Cardiac muscle cell (in vitro differentiated cells and primary cell): Measurements from ENCODE around the gene PCYT1A. TPM values are rescaled to one million over a fixed set of nuclear protein-coding genes. Genes with fewer than 3 reads are reported as not detected.

ENCODE experiments used
- DNase-seq, 2 donors: peaks; one replicate each; pipeline versions ENCODE4 v3.0.0 to v3.0.0-alpha.2; 2010 to 2017; ENCODE audit warnings: low read depth in 1 of 2, low spot score in 1 of 2
- H3K27ac ChIP-seq: fragments of 200-600 bp; sonication (generic); 2 replicates; pipeline ENCODE4 v1.5.1; 2016
- H3K27me3 ChIP-seq: fragments of 200-600 bp; sonication (generic); 2 replicates; pipeline ENCODE4 v1.6.0; 2016; ENCODE audit warnings: control low read depth
- H3K36me3 ChIP-seq: fragments of 200-600 bp; sonication (generic); 2 replicates; pipeline ENCODE4 v1.5.1; 2016; ENCODE audit warnings: control low read depth
- H3K4me1 ChIP-seq: fragments of 200-600 bp; sonication (generic); 2 replicates; pipeline ENCODE4 v1.8.1; 2017; ENCODE audit warnings: low read depth, mild to moderate bottlenecking, mixed run types
- H3K4me3 ChIP-seq: fragments of 200-600 bp; sonication (generic); 2 replicates; pipeline ENCODE4 v1.5.1; 2016; ENCODE audit warnings: mild to moderate bottlenecking
- H3K9me3 ChIP-seq: fragments of 200-600 bp; sonication (generic); 2 replicates; pipeline ENCODE4 v1.5.1; 2017; ENCODE audit warnings: low read depth, mild to moderate bottlenecking, control low read depth
- CTCF ChIP-seq: IDR thresholded peaks from 2 replicates; pipeline ENCODE4 v1.5.1; 2012; ENCODE audit warnings: low read depth, mild to moderate bottlenecking, low read length
- polyA plus RNA-seq: library from polyadenylated mRNA; unstranded; fragments of >200 nt; fragmentation: Nextera tagmentation; extraction: Ambion mirVana; gene quantifications from 2 replicates; pipeline ENCODE4 v1.2.1, GENCODE V29; 2016
- total RNA-seq: library from RNA; depleted of rRNA; stranded (reverse); fragments of >200 nt; gene quantifications from 2 replicates; pipeline ENCODE4 v1.2.3, GENCODE V29; 2016

The PCYT1A gene
- total and polyA plus RNA-seq, 2 experiments from 2014 or later, result 23.6 to 66.5 TPM

DNA sequence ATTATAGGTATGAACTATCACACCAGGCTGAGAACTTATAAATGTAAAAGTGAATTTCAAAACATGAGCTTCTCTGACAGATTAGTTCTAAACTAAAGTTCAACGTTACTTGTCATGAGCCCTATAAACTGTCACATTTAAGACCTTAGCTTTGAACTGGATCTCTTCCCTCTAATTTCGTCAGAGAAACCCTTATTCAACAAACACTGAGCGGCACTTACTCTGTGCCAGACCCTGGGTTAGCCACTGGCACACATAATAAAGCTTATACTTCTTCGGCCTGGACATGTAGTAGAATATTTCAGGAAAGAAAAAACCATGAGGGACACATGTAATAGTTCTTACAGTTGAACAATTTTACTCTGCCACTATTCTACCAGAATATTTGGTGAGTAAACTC is 5.6 kb downstream of the PCYT1A start:
- H3K4me1 ChIP-seq, result peaks cover 64% of the 10 kb centered on the region
- H3K36me3 ChIP-seq, result no peaks in the 10 kb centered on the region
- H3K27ac ChIP-seq, result peak overlapping the region; percentile 97
- H3K9me3 ChIP-seq, result no peaks in the 10 kb centered on the region
- no peak for DNase-seq
- no peak overlapping the region for H3K4me3 ChIP-seq
- no peaks in the 10 kb centered on the region for H3K27me3 ChIP-seq
- no peak for TF ChIP-seq CTCF

DNA sequence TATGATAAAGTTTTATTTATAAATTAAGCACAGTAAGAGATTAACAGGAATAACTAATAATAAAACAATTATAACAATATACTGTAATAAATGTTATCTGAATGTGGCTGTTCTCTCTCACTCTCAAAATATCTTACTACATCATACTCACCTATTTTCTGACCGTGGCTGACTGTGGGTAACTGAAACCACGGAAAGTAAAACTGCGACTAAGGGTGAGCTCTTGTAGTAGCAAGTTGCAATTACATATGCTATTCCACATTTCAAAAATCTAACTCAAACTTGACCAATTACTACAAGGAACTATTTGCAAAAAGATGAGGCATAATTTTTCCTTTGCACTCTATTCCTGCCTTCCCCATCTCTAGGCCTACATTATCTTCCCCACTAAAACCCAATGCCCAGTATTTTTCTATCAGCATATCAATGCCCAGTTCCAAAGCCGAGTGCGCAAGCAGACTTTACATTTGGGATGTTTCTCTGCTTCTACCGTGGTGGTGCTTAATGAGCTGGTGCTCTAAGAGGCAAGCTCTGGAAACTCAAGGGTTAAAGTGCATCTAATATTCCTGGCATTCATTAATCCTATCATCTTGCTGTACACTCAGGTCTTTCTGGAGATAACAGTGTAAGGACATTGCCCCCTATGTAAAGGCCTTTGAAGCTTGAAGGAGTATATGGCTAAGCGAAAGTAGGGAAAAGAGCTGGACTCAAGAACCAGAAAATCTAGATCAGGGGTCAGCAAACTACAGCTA is 6.7 kb downstream of the PCYT1A start:
- no peak for TF ChIP-seq CTCF
- no peak for DNase-seq
- Histone ChIP-seq H3K36me3 (no peaks in the 10 kb centered on the region), H3K27me3 (no peaks in the 10 kb centered on the region), H3K4me3 (no peak overlapping the region), H3K4me1 (peaks cover 54% of the 10 kb centered on the region), H3K27ac (peak overlapping the region; percentile 97), H3K9me3 (no peaks in the 10 kb centered on the region)

GRCh38 chr3:196275126-196275525 is 12.4 kb downstream of the PCYT1A start:
- Histone ChIP-seq H3K27ac (no peak overlapping the region), H3K9me3 (no peaks in the 10 kb centered on the region), H3K27me3 (no peaks in the 10 kb centered on the region), H3K4me3 (no peak overlapping the region), H3K36me3 (no peaks in the 10 kb centered on the region), H3K4me1 (peaks cover 12% of the 10 kb centered on the region)
- no peak for TF ChIP-seq CTCF
- no peak for DNase-seq

DNA sequence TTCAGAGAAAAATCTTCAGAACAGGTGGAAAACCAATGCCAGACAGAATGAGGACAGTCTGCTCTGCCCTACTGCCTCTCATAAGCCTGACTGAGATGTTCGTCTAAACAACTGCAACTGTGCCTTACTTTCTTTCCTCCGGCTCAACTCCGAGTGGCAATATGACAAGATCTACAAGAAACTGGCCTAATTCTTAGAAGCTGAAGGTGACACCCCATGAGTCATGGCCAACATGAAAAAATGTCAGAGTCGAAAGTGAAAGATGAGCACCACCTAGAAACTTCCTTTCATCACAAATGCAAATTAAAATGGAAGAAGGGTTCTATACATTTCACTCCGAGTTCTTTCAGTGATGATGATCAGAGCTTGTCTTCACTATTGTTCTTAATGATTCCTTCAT is 12.9 kb downstream of the PCYT1A start:
- H3K27me3 ChIP-seq, result no peaks in the 10 kb centered on the region
- DNase-seq, result no peak
- no peaks in the 10 kb centered on the region for H3K9me3 ChIP-seq
- peaks cover 8% of the 10 kb centered on the region for H3K4me1 ChIP-seq
- H3K4me3 ChIP-seq, result no peak overlapping the region
- no peaks in the 10 kb centered on the region for H3K36me3 ChIP-seq
- no peak for TF ChIP-seq CTCF
- no peak overlapping the region for H3K27ac ChIP-seq

DNA sequence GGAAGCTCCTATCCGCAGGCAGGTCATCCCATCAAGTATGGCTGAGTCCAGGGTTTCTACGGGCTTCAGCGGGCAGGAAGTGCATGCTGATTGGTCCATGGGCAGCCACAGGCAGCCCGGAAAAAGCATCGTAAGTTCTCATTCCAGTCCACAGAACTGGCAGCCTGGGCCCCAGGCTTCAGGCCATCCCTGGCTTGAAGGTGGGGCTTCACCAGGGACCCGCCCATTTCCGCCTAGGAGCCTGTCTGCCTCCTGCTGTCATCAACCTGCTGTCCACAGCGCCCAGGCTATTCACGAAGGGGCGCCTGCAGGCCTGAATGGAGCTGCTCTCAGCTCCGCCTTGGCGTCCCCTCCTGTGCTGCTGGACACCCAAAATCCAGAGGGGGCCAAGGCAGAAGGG is 13.9 kb downstream of the PCYT1A start:
- Histone ChIP-seq H3K27me3 (no peaks in the 10 kb centered on the region), H3K4me1 (no peaks in the 10 kb centered on the region), H3K36me3 (no peaks in the 10 kb centered on the region), H3K9me3 (no peaks in the 10 kb centered on the region), H3K4me3 (no peak overlapping the region), H3K27ac (no peak overlapping the region)
- TF ChIP-seq CTCF, result no peak
- DNase-seq, result no peak

- Histone ChIP-seq H3K4me3 (no peak overlapping the region), H3K27ac (no peak overlapping the region), H3K36me3 (no peaks in the 10 kb centered on the region)
These were observed 14.7 kb downstream of the PCYT1A start for GRCh38 chr3:196272826-196273225.

More at GRCh38 chr3:196272826-196273225, 14.7 kb downstream of the PCYT1A start:
- no peaks in the 10 kb centered on the region for H3K4me1 ChIP-seq
- DNase-seq, result no peak
- no peaks in the 10 kb centered on the region for H3K9me3 ChIP-seq
- H3K27me3 ChIP-seq, result no peaks in the 10 kb centered on the region
- no peak for TF ChIP-seq CTCF
